PC-9 (cell line): ENCODE results near the gene YBX1. TPM values are rescaled to one million over a fixed set of nuclear protein-coding genes. Genes with fewer than 3 reads are reported as not detected.

ENCODE experiments used
- BruUV-seq: library from RNA; stranded (reverse); fragments of 400-500 nt; replicated peaks from 2 replicates; lab custom pipeline; 2021; lab: Mats Ljungman, UMichigan
- CTCF ChIA-PET: fragments of 300-600 bp; sonication (Branson Sonifier 250); formaldehyde crosslinking; loops from one replicate; lab custom pipeline; 2022; ENCODE audit warnings: antibody characterized with exemption; lab: Charles Lee
- POLR2A ChIA-PET: fragments of 300-600 bp; sonication (Branson Sonifier 250); formaldehyde crosslinking; loops from one replicate; lab custom pipeline; 2022; ENCODE audit warnings: antibody characterized with exemption; ENCODE audit not compliant: unreplicated experiment; lab: Charles Lee
- DNase-seq, 2 experiments: peaks; one replicate each; pipeline versions ENCODE4 v3.0.0 to v3.0.0-alpha.2; 2015 to 2022; ENCODE audit warnings: mixed read lengths in 1 of 2
- H2AFZ ChIP-seq: fragments of 200-600 bp; sonication (generic); 2 replicates; pipeline ENCODE4 v1.8.1; 2017; ENCODE audit warnings: antibody characterized with exemption
- H3F3A ChIP-seq: fragments of 200-600 bp; sonication (generic); 2 replicates; pipeline ENCODE4 v1.8.1; 2017; ENCODE audit warnings: antibody characterized with exemption, mild to moderate bottlenecking, low read depth; ENCODE audit not compliant: insufficient read depth
- H3K27ac ChIP-seq: fragments of 200-600 bp; sonication (generic); 2 replicates; pipeline ENCODE4 v1.6.1; 2016; ENCODE audit warnings: mixed run types
- H3K27me3 ChIP-seq: fragments of 200-600 bp; sonication (generic); 2 replicates; pipeline ENCODE4 v1.6.1; 2016; ENCODE audit warnings: low read depth, mixed run types; ENCODE audit not compliant: insufficient read depth
- H3K36me3 ChIP-seq: fragments of 200-600 bp; sonication (generic); 2 replicates; pipeline ENCODE4 v1.6.1; 2016; ENCODE audit warnings: low read depth, mixed run types
- H3K4me1 ChIP-seq: fragments of 200-600 bp; sonication (generic); replicated peaks from 2 replicates; pipeline ENCODE4 v1.6.1; 2016; ENCODE audit warnings: mixed run types; ENCODE audit not compliant: insufficient read depth
- H3K4me2 ChIP-seq: fragments of 200-600 bp; sonication (generic); 2 replicates; pipeline ENCODE4 v1.6.1; 2017; ENCODE audit warnings: mixed run types
- H3K4me3 ChIP-seq: fragments of 200-600 bp; sonication (generic); 2 replicates; pipeline ENCODE4 v1.6.1; 2016; ENCODE audit warnings: mixed run types
- H3K79me2 ChIP-seq: fragments of 200-600 bp; sonication (generic); 2 replicates; pipeline ENCODE4 v1.6.1; 2017; ENCODE audit warnings: low read depth, mixed run types
- H3K9me2 ChIP-seq: fragments of 200-600 bp; sonication (generic); 2 replicates; pipeline ENCODE4 v1.8.1; 2017; ENCODE audit warnings: mild to moderate bottlenecking; ENCODE audit not compliant: insufficient read depth
- H3K9me3 ChIP-seq: fragments of 200-600 bp; sonication (generic); 2 replicates; pipeline ENCODE4 v1.8.1; 2016; ENCODE audit warnings: low read depth; ENCODE audit not compliant: insufficient read depth
- H4K20me1 ChIP-seq: fragments of 200-600 bp; sonication (generic); 2 replicates; pipeline ENCODE4 v1.8.1; 2017; ENCODE audit not compliant: insufficient read depth
- CTCF ChIP-seq: fragments of 200-600 bp; sonication (generic); conservative IDR thresholded peaks from 2 replicates; pipeline ENCODE4 v1.6.1; 2017; ENCODE audit warnings: mixed run types, antibody characterized with exemption, mild to moderate bottlenecking, moderate library complexity
- EZH2 ChIP-seq: fragments of 200-600 bp; sonication (generic); IDR thresholded peaks from 2 replicates; pipeline ENCODE4 v1.8.0; 2017; ENCODE audit warnings: antibody characterized with exemption, low read depth
- intact Hi-C: fragments of 100-400 bp; cut with micrococcal nuclease; formaldehyde crosslinking; loops from one replicate; pipeline ENCODE4 v1.10.0; 2022; ENCODE audit not compliant: unreplicated experiment
- total RNA-seq: library from RNA; stranded (reverse); gene quantifications from 2 replicates; pipeline ENCODE4 v1.2.3, GENCODE V29; 2021

The YBX1 gene
- total RNA-seq, 1 experiment from 2014 or later = 1,130 TPM

GRCh38 chr1:42692911-42693310, 10.7 kb downstream of the YBX1 start:
- no TSS peak for BruUV-seq
- H3K27ac ChIP-seq = peak overlapping the region; percentile 56
- H3K4me2 ChIP-seq = peak overlapping the region; percentile 72
- no peak overlapping the region for H2AFZ ChIP-seq
- ChIA-PET CTCF (no interaction called here), POLR2A (interaction anchor here (0.6 to 0.7 kb wide), 4 partner anchors 19 to 1499 kb away, joined by 3 to 8 read pairs (median 4); no protein-coding TSS in a partner anchor)
- no peaks in the 10 kb centered on the region for H3K9me2 ChIP-seq
- DNase-seq = no peak
- H3K27me3 ChIP-seq = no peaks in the 10 kb centered on the region
- peaks cover 53% of the 10 kb centered on the region for H3K4me1 ChIP-seq
- H4K20me1 ChIP-seq = peaks cover 96% of the 10 kb centered on the region
- H3K79me2 ChIP-seq = peaks cover 100% of the 10 kb centered on the region
- H3F3A ChIP-seq = peaks cover 22% of the 10 kb centered on the region
- H3K4me3 ChIP-seq = peak overlapping the region; percentile 26; the same call in 1 of the 2 replicates
- TF ChIP-seq CTCF = no peak
- intact Hi-C loops = loop anchor here (10.0 kb wide), 1 partner anchor 548 kb away; no protein-coding TSS in a partner anchor
- H3K36me3 ChIP-seq = peaks cover 67% of the 10 kb centered on the region
- H3K9me3 ChIP-seq = no peaks in the 10 kb centered on the region

GRCh38 chr1:42698081-42698813, 16.0 kb downstream of the YBX1 start:
- no peaks in the 10 kb centered on the region for H3K9me2 ChIP-seq
- no peak for TF ChIP-seq EZH2
- H3K27ac ChIP-seq = no peak overlapping the region
- peaks cover 45% of the 10 kb centered on the region; the same call in 1 of the 2 replicates for H3F3A ChIP-seq
- H3K4me1 ChIP-seq = peaks cover 18% of the 10 kb centered on the region
- no peak overlapping the region for H3K4me2 ChIP-seq
- intact Hi-C loops = loop anchor here (10.0 kb wide), 1 partner anchor 553 kb away; no protein-coding TSS in a partner anchor
- H3K79me2 ChIP-seq = peaks cover 74% of the 10 kb centered on the region
- H3K36me3 ChIP-seq = peaks cover 90% of the 10 kb centered on the region
- CTCF ChIA-PET = no interaction called here
- no peak for DNase-seq
- no TSS peak for BruUV-seq
- POLR2A ChIA-PET = no interaction called here
- no peaks in the 10 kb centered on the region for H3K27me3 ChIP-seq
- no peaks in the 10 kb centered on the region for H3K9me3 ChIP-seq
- peaks cover 57% of the 10 kb centered on the region for H4K20me1 ChIP-seq
- no peak overlapping the region for H3K4me3 ChIP-seq
- no peak overlapping the region for H2AFZ ChIP-seq

- TF ChIP-seq CTCF (no peak), EZH2 (no peak)
- Histone ChIP-seq H2AFZ (no peak overlapping the region), H3K4me1 (peaks cover 18% of the 10 kb centered on the region), H3K27ac (peak overlapping the region; percentile 52), H3K27me3 (no peaks in the 10 kb centered on the region), H3K9me3 (no peaks in the 10 kb centered on the region), H3K79me2 (peaks cover 66% of the 10 kb centered on the region), H4K20me1 (peaks cover 45% of the 10 kb centered on the region), H3K36me3 (peaks cover 83% of the 10 kb centered on the region), H3K9me2 (no peaks in the 10 kb centered on the region), H3K4me3 (no peak overlapping the region), H3F3A (peaks cover 47% of the 10 kb centered on the region; the same call in 1 of the 2 replicates), H3K4me2 (no peak overlapping the region)
- POLR2A ChIA-PET = no interaction called here
- peak in 1 of 2 experiments; percentile 49 for DNase-seq
- intact Hi-C loops = no loop called here
- CTCF ChIA-PET = no interaction called here
- BruUV-seq = no TSS peak
Measured at GRCh38 chr1:42700006-42700405, 17.8 kb downstream of the YBX1 start.
